ENCODE results near the gene CAMK2G.
A peak's percentile ranks its signal among the peaks of the same experiment; 100 is the strongest.

CAMK2G gene

DNA sequence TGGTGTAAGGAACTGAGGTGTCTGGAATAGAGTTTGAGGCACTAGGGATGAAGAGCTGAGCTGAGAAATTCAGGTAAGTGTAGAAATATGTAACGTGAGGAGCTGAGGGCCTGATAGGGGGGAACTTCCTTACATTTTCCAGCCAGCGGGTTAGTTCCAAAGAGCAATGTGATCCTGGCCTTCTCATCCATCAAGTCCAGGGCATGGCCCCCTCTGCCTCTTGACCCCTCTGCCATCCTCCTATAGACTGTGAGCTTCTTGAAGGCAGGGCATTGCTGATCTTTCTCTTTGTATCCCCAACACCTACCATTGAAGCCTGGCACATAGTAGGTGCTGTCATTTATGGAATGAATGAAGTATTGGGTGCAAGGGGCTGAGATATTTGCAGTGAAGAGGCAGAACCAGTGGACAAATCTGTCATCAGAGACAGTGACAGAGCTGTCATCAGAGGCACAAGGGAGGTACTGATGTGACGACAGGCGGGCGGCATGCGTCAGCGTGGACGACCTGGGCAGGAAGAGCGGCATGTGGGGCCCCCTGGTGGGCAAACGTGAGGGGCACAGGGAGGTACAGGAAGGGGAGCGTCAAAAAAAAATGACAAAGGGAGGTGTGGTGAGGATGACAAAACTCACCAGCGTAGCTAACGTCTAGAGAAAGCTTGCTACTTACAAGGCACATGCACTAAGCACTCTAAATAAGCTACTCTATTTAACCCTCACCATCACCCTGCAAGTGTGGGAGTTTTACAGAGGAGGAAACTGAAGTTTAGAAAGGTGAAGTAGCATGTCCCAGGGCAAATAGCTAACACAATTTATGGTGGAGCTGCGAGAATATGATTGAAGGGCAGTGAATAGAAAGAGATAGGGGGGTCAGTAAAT, 5.2 kb upstream of the CAMK2G start:
- DNase-seq (ENCODE audit: low read depth) = peak; percentile 88

- no peak for DNase-seq (ENCODE audit: low read depth)
Measured at GRCh38 chr10:73878365-73878764, 4.0 kb upstream of the CAMK2G start.

DNA sequence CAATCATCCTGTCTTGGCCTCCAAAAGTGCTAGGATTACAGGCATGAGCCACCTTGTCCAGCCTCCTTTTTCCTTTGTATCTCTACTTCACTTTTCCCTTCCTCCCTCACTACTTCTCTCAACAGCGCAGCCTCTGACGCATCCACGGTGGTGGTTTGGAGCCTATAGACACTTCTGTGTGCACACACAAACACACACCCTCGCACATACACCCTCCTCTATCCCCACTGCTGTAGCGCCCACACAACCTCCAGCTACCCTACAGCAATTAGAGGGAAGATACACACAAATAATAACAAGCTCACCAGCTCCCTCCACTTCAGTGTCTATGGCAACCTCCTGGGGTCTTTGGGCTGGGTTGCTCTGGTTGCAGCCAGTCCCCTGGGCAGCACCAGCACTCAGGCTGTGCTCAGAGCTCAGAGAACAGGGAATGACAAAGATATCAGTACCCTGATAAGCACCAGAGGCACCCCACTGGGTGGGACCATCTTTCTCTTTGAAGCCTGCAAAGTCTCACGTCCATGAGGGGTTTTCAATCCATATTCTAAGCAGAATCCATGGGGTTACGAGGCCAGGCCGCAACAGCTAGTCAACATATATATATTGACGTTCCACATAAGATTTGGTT, 3.3 kb upstream of the CAMK2G start:
- no peak for DNase-seq (ENCODE audit: low read depth)

DNA sequence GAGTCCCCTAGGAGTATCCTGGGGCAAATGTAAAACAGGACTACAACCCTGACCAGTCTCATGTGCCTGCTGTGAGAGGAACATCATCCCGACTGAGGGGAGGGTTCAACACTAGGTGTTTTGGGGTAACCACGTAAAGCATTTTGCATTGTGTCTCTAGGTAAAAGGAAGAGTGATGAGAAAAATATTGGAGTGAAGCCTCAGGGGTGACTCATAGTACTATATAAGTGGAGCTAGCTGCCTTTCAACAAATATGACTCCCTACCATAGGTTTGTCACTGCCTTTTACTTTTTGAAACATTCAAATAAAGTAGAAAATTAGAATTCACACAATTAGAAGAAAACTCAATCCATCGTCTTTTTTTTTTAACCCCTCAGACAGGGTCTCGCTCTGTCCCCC, 2.6 kb upstream of the CAMK2G start:
- DNase-seq (ENCODE audit: low read depth) = no peak

- no peak for DNase-seq (ENCODE audit: low read depth)
Measured at GRCh38 chr10:73876566-73876965, 2.2 kb upstream of the CAMK2G start.

GRCh38 chr10:73876157-73876556, 1.8 kb upstream of the CAMK2G start:
- DNase-seq (ENCODE audit: low read depth) = no peak

DNA sequence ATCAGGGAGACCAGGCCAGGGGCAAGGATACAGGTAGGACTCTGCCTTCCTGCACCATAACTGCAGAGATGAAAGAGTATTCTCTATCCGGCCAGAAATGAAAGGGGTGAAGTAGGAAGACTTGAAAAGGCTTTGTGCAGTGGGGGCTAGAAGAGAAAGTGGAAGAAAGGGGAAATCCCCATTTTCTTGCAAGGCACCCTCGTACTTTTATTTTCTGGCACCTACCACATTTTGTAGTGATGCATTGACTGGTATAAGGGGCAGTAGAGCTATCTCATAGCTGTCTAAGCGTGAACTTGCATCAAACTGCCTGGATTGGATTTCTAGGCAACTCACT, 752 bp upstream of the CAMK2G start:
- no peak for DNase-seq (ENCODE audit: low read depth)

DNA sequence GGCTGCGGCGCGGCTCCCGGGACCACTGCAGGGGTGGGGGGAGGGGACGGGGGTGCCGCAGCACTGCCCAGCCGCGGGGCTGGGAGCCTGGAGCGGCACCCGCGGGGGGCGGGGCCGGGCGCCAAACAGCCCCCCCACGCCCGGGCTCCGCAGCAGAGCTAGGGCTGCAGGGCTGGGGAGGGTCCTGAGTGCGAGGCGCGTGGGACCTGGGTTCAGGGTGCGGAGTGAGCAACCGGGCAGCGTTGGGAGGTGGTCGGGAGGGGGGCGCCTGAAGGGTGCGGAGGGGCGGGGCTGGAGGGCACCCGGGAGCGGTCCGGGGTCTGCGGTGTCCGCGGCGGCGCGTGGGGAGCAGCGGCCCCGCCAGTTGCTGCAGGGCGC, 528 bp downstream of the CAMK2G start:
- DNase-seq (ENCODE audit: low read depth) = no peak

DNA sequence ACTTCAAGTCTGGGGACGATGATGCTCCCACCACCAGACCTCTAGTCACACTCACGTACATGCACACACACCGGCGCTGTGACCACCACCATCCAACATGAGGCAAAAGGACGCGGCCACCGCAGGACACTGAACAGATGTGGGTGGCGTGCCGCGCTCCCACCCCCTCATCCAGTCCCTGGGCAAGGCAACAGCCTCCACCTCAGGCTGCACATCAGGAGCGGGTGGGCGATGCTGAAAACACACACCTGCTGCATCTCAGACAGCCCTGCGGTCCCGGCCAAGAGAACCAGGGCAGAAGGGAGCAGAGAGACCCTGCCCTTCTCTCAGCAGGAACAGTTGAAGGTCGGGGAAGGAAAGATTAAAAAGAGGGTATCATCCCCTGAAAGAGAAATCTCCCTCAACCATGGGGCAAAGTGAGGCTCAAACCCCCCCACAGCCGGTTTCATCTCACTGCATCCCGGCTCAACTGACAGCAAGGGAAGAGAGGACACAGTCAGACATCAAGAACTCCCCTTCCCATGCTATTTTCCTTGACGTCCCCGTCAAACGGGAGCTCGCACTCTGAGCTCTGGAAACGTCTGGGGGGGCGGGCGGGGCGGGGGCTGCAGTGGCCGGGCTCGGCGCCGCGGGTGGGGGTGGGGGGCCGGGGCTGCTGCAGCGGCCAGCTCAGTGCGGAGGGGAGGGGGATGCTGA, 1.1 kb downstream of the CAMK2G start:
- DNase-seq (ENCODE audit: low read depth) = no peak

- DNase-seq (ENCODE audit: low read depth) = no peak
Measured at GRCh38 chr10:73872190-73872710, 2.1 kb downstream of the CAMK2G start.

GRCh38 chr10:73871295-73872189, 2.8 kb downstream of the CAMK2G start:
- DNase-seq (ENCODE audit: low read depth) = no peak

GRCh38 chr10:73868655-73869195, 5.6 kb downstream of the CAMK2G start:
- no peak for DNase-seq (ENCODE audit: low read depth)

DNA sequence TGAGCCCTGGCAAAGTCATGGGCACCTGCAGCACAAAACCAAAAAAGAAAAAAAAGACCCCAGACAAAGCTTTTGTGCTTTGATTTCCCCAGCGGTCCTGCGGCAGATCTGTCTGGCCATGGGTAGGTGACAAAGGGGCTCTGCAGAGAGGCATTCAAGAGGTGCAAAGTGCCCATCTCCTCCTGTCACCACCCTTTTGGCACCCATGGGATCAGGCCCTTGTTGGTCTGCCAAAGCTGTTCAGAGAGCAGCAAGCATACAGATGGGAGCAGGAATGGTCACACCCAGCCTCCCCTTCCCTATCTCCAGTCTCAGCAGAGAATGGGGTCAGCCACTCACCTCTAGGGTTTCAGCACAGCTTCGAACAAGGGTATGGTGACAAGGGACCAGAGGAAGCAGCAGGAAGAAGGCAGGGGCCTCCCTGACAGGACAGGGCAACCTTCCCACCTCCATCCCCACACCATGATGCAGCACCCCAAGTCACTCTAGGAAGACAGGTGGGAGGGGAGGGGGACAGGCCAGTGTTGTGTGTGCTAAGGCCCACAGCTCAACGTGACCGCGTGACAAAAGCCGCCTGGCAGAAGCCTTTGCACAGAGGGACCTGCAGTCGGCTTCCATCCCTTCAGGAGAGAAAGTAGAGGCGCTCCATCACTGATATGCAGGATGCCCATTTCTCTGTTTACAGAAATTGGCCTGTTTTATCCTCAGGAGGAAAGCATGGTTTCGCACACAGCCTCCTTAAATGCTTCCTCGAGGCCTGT, 6.3 kb downstream of the CAMK2G start:
- no peak for DNase-seq (ENCODE audit: low read depth)

DNA sequence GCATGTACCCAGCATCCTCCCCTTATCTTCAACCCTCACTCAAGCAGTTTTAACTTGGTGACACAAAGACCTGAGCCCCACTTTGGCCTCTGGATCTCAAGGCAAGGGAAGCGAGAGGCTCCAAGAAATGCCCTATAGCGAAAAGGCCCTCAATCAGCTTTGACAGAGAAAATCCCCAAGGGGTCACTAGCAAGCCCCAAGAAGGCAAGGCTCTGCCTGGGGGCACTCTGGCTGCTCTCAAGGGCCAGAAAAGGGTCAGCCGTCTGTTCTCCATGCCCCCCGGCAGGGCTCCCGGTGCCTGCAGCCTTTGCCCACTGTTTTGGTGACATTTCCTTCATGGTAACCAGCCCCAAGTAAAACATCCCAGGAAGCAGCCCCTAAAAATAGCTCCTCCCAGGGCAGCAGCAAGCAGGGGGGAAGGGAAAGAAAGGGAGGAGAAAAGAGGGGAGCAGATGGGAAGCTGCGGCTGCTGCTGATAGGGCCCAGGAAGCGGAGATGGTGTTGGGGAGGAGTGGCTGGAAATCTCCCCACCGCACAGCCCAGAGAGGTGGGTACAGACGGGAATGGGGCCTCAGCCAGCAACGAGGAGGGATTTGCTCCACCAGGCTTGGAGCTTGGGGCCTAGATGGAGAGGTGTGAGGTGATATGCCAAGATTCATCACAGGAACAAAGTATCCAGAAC, 7.1 kb downstream of the CAMK2G start:
- no peak for DNase-seq (ENCODE audit: low read depth)

- no peak for DNase-seq (ENCODE audit: low read depth)
Measured at GRCh38 chr10:73866621-73867020, 7.7 kb downstream of the CAMK2G start.

- DNase-seq (ENCODE audit: low read depth) = no peak
Measured at GRCh38 chr10:73865459-73866442, 8.6 kb downstream of the CAMK2G start.

DNA sequence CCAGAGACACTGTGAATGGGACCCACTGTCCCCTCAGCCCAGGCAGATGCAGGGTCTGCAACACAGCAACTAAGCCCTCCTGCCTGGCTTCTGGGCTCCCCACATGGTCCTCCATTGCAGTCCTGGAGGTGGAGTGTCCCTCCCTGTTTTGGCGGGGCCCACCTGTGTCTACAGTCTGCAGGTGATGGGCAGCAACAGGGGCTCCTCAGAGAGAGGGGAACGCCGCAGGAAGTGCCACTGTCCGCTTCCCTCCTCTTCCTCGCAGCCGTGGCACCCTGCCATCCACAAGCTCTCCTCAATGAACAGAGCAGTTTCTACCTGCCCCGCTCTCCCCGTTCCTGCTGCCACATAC, 9.3 kb downstream of the CAMK2G start:
- no peak for DNase-seq (ENCODE audit: low read depth)

GRCh38 chr10:73864229-73864628, 10.1 kb downstream of the CAMK2G start:
- no peak for DNase-seq (ENCODE audit: low read depth)
